ENCODE data around the gene NDUFB11.
"Not testable (repeated sequence)": the region's sequence is repeated elsewhere in the genome, so short reads cannot be mapped to it uniquely, and the experiment has no call there.

NDUFB11 gene

DNA sequence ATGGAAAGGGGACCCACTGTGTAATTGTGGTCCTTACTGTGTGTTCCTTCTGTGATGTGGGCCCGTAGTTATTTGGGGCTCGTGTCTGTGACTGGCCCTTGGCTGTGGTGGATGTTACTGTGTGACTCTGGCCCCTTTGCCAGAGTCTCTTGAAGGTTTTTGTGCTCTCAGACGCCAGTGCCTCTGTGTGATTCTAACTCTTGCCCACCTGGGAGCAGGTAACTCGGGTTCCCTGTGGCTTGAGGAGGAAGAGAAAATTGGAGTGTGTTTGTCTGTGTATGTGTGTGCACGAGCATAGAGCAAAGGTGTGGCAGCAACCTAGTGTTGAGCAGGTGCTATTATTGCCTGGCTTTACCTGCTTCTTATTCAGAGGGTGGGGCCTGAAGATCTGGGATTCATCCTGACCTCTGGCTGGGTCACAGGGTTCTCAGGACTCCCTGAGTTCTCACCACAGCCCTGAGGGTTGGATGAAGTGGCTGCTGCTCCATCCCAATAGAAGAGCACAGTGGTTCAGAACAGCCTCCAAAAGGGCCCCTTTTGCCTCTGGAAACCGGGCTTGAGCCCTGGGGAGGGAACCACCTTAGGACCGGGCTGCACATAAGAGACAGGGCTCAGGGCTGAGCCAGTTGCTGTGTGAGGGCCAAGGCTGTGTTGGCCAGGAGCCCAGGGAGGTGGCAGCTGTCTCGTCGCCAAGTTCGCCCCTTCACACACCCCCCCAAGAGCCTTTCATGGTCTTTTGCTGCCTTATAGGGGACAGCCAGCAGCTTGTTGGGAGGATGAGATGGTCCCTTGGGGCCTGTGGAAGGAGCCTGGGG is 1.8 kb upstream of the NDUFB11 start:
- no peak for DNase-seq (ENCODE audit: low read depth in 2 of 2)

DNA sequence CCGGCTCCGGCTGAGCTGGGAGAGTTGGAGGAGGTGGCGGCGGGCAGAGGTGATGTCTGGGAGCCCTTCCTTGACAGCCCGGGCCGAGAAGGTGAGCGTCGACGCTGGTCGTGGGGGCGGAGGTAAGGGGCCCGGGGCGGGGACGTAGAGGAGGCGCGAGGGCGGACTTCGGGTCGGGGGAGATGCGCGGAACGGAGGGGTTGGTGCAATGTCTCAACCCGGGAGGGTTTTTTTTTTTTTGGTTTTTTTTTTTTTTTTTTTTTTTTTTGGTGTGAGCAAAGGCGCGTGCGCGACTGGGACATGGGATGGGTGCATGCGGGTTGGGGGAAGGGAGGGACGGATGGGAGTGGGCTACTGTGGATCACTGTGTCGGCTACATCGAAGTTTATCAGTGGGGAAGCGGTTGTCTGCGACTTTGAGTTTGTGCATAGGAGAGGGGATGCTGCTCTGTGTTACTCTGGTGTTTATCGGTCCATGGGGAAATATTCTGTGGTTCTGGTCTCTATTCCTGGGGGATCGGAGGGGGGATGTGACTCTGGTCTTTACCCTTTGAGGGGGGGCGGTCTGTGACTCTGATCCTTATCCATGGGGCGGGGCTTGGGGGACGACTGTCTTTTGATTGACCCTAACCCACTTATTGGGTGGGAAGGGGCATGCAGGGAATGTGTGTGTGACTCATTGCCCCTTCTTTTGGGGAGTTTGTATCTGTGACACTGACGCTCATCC is 1.1 kb upstream of the NDUFB11 start:
- no peak for DNase-seq (ENCODE audit: low read depth in 2 of 2)

DNA sequence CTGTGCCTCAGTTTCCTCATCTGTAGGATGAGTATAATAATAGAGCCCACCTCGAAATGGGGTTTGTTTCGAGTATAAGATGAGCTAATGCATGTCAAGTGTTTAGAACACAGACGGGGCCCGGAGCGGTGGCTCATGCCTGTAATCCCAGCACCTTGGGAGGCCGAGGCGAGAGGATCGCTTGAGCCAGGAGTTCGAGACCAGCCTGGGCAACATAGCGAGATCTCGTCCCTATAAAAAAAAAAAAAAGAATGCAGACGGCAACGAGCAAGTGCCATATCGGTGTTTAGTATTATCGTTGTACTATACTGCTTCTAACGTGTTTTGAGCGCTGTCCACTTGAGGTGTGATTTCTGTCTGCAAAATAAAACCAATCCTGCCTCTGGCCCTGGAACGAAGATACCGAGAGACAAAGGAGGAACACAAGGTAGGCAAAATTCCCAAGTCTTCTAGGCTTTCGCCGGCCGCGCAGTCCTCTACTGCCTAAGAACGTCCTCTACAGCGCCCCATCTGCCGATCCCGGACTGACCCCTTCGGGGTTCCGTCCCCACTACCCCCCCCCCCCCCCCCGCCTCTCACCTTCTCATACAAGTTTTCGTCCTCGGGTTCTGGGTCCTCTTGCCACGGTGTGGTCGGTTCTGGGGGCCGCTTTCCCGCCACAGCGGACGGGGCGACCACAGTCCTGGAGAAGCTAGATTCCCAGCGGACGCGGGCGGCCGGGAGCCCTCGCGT is 442 bp downstream of the NDUFB11 start:
- DNase-seq (ENCODE audit: low read depth in 2 of 2) = no peak

DNA sequence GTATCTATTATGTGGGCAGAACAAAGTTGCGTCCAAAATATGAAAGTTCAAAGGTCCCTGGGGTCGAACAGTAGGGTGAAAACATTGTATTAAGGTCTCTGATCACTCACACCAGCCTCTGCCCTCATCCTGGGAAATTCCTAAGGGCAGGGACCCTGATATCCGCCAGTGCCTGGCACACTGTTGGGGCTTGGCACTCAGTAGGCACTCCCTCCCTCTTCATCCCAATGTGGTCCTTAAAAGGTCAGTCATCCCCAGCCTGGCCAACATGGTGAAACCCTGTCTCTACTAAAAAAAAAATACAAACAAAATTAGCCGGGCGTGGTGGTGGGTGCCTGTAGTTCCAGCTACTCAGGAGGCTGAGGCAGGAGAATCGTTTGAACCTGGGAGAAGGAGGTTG is 6.3 kb downstream of the NDUFB11 start:
- no peak for DNase-seq (ENCODE audit: low read depth in 2 of 2)

DNA sequence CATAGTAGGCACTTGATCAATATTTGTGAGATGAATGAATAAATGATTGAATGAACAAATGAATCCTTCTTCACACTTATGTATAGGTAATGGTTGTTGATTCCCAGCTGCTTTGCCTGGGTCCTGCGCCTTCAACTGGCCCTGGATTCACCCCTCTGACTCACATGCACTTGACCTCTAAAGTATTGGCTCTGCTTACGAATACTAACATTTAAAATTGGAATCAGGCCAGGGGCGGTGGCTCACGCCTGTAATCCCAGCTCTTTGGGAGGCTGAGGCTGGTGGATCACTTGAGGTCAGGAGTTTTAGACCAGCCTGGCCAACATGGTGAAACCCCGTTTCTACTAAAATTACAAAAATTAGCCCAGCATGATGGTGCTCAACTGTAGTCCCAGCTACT is 8.9 kb downstream of the NDUFB11 start:
- not testable (repeated sequence) for DNase-seq (ENCODE audit: low read depth in 2 of 2)

DNA sequence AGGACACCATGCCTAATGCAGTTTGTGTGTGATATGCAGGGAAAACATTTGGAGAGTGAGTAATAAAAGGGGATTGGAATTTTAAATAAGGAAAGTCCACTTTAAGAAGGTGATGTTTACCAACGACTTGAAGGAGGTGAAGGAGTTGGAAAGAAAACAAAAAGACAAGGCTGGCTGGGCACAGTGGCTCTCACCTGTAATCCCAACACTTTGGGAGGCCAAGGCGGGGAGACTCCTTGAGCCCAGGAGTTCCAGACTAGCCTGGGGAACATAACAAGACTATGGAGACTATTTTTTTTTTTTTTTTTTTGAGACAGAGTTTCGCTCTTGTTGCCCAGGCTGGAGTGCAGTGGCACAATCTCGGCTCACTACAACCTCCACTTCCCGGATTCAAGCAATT is 11.0 kb downstream of the NDUFB11 start:
- no peak for DNase-seq (ENCODE audit: low read depth in 2 of 2)

DNA sequence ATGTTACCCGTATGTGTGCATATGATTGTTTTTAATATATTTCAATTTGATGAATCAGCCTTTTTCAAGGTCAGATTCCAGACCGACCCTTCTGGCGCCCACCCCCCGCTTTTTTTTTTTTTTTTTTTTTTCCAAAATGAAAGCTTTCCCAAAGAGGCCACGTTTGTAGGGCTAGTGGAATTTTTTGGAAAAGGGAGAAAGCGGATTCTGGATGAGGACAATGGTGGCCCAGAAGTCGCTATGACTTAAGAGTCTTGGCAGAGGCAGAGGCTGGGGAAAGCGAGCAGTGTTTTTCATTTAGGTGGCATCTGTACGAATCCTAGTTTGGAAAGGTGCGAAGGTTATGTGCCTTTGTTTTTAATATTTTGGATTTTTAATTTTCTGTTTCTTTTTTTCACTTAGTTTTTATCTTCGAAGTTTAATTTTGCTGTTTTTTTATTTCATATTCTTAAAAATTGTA is 14.6 kb downstream of the NDUFB11 start:
- no peak for DNase-seq (ENCODE audit: low read depth in 2 of 2)

DNA sequence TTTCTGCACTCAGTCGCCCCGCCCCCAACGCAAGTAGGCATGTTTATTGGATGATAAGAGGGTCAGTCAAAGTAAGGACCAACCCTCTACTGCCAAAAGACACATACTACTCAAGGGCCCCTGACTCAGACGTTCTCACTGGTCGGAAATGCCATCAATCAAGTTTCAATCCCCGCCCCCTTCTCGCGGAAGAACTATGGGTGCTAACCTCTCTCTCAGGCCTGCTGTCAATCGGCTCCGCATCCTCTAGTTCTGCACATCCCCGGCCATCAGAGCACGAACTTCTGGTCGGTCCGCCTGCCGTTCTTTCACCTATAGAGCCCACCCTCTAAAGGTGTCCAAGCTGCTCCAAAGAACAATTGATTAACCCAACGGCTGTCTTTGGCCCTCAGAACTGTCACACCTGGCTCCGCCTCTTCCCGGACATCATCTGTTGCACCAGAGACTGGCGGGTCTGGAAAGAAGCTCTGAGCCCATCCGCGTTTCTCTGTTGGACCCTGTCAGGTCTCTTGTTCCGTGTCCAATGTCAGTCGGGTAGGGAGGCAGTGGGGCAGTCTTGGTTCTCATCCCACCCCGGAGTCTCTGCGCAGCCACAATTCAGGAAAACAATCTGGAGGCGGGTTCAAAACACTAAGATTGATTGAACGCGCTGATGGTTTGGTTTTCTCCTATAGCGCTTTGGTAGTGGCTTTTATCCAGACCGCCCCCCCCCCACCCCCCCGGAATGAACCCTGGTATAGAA is 15.2 kb downstream of the NDUFB11 start:
- DNase-seq (ENCODE audit: low read depth in 2 of 2) = peak; percentile 64 to 70

DNA sequence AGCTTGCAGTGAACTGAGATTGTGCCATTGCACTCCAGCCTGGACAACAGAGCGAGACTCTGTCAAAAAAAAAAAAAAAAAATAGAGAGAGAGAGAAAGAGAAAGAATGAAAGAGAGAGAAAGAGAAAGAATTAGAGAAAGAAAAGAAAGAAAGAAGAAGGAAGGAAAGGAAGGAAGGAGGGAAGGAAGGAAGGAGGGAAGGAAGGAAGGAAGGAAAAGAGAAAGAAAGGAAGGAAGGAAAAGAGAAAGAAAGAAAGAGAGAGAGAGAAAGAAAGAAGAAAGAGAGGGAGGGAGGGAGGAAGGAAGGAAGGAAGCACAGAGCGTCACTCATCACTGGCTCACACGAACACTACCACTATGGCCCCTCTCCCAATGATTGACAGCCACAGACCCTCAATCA is 20.0 kb downstream of the NDUFB11 start:
- DNase-seq (ENCODE audit: low read depth in 2 of 2) = not testable (repeated sequence)

DNA sequence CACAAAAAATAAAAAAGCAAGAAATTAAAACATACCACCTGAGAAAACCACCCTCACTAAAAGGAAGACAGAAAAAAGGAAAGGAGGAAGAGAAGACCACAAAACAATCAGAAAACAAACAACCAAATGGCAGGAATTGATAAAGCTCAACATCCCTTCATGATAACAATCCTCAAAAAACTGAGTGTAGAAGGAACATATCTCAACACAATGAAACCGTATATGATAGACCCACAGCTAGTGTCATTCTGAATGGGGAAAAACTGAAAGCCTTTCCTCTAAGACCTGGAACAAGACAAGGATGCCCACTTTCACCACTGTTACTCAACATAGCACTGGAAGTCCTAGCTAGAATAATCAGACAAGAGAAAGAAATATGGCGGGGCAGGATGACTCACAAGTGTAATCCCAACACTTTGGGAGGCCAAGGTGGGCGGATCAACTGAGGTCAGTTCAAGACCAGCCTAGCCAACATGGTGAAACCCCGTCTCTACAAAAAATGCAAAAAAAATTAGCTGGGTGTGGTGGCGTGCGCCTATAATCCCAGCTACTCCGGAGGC is 27.9 kb downstream of the NDUFB11 start:
- not testable (repeated sequence) for DNase-seq (ENCODE audit: low read depth in 2 of 2)

DNA sequence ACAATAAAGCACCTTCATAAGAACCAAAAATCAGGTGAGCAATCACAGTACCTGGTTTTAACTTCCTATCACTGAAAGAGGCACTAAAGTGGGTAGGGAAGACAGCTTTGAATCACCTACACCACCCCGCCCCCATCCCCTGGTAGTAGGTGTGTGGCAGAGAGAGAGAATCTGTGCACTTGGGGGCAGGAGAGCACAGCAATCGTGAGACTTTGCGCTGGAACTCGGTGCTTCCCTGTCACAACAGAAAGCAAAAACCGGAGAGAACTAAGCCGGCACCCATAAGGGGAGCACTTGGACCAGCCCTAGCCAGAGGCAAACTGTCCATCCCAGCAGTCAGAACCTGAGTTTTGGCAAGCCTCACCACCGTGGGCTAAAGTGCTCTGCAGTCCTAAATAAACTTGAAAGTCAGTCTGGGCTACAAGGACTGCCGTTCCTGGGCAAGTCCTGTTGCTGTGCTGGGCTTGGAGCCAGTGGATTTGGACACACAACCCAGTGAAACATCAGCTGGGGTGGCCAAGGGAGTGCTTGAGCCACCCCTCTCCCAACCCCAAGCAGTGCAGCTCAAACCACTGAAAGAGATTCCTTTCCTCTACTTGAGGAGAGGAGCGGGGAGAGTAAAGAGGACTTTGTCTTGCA is 32.1 kb downstream of the NDUFB11 start:
- DNase-seq (ENCODE audit: low read depth in 2 of 2) = no peak

DNA sequence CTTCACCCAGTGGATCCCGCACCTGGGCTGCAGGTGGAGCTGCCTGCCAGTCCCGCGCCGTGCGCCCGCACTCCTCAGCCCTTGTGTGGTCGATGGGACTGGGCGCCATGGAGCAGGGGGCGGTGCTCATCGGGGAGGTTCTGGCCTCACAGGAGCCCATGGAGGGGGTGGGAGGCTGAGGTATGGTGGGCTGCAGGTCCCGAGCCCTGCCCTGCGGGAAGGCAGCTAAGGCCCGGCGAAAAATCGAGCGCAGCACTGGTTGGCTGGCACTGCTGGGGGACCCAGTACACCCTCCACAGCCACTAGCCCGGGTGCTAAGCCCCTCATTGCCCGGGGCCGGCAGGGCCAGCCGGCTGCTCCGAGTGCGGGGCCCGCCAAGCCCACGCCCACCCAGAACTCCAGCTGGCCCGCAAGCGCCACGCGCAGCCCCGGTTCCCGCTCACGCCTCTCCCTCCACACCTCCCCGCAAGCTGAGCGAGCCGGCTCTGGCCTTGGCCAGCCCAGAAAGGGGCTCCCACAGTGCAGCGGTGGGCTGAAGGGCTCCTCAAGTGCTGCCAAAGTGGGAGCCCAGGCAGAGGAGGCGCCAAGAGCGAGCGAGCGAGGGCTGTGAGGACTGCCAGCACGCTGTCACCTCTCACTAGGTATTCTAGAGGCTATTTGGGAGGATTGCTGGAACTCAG is 33.4 kb downstream of the NDUFB11 start:
- DNase-seq (ENCODE audit: low read depth in 2 of 2) = not testable (repeated sequence)

DNA sequence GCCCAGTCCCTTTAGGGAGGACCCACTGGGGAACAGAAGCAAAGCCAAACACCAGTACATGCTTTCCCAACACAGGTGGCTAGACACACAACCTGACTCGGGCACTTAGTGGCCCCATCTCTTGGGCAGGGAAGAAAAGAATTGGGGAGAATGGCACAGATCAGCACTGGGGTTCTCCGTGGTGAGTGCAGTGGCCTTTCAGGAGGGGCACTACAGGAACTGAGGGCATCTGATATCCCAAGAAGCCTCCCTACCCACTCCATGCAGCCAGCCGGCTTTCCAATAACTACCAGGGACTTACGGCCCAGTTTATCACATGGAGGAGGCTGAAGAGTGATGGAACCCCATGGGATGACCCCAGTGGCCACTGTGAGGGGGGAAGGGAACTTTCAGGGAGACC is 43.3 kb downstream of the NDUFB11 start:
- DNase-seq (ENCODE audit: low read depth in 2 of 2) = no peak

DNA sequence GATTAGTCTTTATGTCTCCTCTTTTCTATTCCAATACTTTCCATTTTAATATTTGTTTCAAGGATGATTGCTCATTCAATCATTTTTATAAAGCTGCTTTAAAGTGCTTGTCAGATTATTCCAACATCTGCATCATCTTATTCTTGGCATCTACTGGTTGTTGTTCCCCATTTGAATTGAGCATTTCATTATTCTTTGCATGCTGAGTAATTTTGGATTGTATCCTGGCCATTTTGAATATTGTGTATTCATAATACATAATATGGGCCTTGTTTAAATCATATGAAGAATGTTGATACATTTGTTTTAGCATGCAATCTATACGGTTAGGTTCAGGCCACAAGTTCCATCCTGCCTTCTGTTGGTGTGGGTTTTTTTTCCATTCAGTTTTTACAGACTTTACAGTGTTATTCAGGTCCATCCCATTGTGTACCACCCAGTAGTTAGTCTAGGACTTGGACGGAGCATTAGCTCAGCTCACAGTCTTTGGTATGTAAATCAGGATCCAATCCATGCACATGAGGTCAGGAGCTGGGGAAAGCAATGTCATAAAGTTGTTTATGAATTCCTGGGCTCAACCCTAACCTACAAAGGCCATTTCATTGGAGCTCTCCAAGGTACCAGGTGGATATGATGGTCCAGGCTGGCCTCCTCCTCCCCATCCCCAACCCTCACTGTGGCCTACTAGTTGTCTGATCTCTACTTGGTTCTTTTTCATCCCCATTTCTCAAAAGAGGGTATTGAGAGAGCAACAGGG is 46.0 kb downstream of the NDUFB11 start:
- no peak for DNase-seq (ENCODE audit: low read depth in 2 of 2)

DNA sequence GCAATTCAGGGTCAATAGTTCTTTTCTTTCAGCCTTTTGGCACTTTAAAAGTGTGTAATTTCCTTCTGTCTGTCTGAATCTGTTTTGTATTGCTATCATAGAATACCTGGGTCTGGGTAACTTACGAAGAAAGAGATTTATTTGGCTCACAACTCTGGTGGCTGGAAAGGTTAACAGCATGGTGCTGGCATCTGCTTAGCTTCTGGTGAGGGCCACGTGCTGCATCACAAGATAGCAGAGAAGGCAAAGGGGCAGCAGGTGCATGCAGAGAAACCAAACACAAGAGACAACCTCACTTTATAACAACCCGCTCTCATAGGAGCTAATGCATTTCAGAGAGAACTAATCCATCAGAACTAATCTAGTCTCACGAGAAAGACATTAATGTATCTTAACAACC is 47.5 kb downstream of the NDUFB11 start:
- DNase-seq (ENCODE audit: low read depth in 2 of 2) = no peak

DNA sequence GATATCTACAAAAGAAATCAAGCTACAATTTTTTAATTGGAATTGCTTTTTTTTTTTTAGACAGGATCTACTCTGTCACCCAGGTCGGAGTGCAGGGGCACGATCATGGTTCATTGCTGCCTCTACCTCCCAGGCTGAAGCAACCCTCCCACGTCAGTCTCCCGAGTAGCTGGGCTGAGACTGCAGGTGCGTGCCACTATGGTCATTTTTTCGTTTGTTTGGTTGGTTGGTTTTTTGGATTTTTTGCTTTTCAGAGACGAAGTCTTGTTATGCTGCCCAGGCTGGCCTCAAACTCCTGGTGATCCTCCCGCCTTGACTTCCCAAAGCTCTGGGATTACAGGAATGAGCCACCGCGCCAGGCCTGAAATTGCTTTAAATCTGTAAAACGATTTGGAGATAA is 50.6 kb downstream of the NDUFB11 start:
- no peak for DNase-seq (ENCODE audit: low read depth in 2 of 2)

DNA sequence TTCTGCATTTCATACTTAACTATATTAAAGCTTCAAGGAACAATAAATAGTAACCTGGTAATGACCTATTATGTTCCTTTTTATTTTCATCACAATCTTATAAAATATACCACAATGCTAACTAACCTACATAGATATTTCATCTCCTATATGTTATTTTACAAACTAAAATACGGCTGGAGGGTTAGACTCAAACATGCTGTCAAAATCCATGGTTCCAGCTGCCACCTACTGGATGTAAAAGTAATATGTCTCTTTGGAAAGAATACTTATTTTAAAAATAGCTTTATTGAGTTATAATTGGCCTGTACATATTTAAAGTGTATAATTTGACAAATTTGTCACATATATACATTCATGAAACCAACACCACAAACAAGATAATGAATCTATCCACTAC is 51.3 kb downstream of the NDUFB11 start:
- no peak for DNase-seq (ENCODE audit: low read depth in 2 of 2)
